Heart left ventricle (tissue), 16 donors: ENCODE data around the gene STK33. TPM values are rescaled to one million over a fixed set of nuclear protein-coding genes. Genes with fewer than 3 reads are reported as not detected.

Source experiments
- ATAC-seq, 4 donors: fragments of 200-7000 bp; cut with Tn5 transposase; one replicate each; pipeline ENCODE4 v1.9.1; 2020 to 2022; ENCODE audit warnings: moderate library complexity in 4 of 4, mild to moderate bottlenecking in 3 of 4, moderate number of reproducible peaks in 1 of 4
- DNase-seq, 5 donors: peaks; one replicate each; pipeline ENCODE4 v3.0.0-alpha.2; 2020
- H3K27ac ChIP-seq, 12 donors: fragments of 200-600 bp; sonication (generic) in 4 of 12; one replicate each; pipeline versions ENCODE4 v1.5.0 to v1.8.0; 2016 to 2022; ENCODE audit warnings: mild to moderate bottlenecking in 2 of 12
- H3K27me3 ChIP-seq, 9 donors: fragments of 200-600 bp; sonication (generic) in 2 of 9; one replicate each; pipeline versions ENCODE4 v1.5.1 to v1.8.0; 2016 to 2022; ENCODE audit warnings: mild to moderate bottlenecking in 3 of 9
- H3K36me3 ChIP-seq, 9 donors: fragments of 200-600 bp; sonication (generic) in 2 of 9; one replicate each; pipeline versions ENCODE4 v1.5.0 to v1.8.0; 2018 to 2022; ENCODE audit warnings: mild to moderate bottlenecking in 2 of 9
- H3K4me1 ChIP-seq, 12 donors: fragments of 200-600 bp; sonication (generic) in 4 of 12; one replicate each; pipeline versions ENCODE4 v1.5.0 to v1.8.0; 2016 to 2022; ENCODE audit warnings: mild to moderate bottlenecking in 3 of 12
- H3K4me3 ChIP-seq, 12 donors: fragments of 200-600 bp; sonication (generic) in 4 of 12; one replicate each; pipeline versions ENCODE4 v1.5.0 to v1.8.0; 2017 to 2022; ENCODE audit warnings: mild to moderate bottlenecking in 9 of 12, moderate library complexity in 4 of 12
- H3K9me3 ChIP-seq, 12 donors: fragments of 200-600 bp; sonication (generic) in 4 of 12; one replicate each; pipeline versions ENCODE4 v1.5.0 to v1.8.0; 2016 to 2022; ENCODE audit warnings: mild to moderate bottlenecking in 1 of 12
- CTCF ChIP-seq, 12 donors: fragments of 200-600 bp; sonication (generic) in 4 of 12; IDR thresholded peaks; one replicate each; pipeline versions ENCODE4 v1.5.0 to v1.8.0; 2018 to 2022; ENCODE audit warnings: antibody characterized with exemption in 12 of 12, mild to moderate bottlenecking in 5 of 12
- POLR2A ChIP-seq, 2 donors: fragments of 450-650 bp; IDR thresholded peaks; one replicate each; pipeline ENCODE4 v1.6.1; 2017; ENCODE audit warnings: antibody characterized with exemption in 2 of 2, mild to moderate bottlenecking in 2 of 2, moderate library complexity in 2 of 2
- WGBS, 4 donors: extraction: QIAGEN DNeasy Blood & Tissue Kit in 2 of 4; methylation state at CpG; one replicate each; pipeline versions ENCODE4 v1.1.5 to v1.1.7; 2013 to 2018; 5-methylcytosine and 5-hydroxymethylcytosine counted together
- intact Hi-C, 10 donors: fragments of 100-400 bp; cut with DNase I; formaldehyde crosslinking; loops; one replicate each; pipeline versions ENCODE4 v1.11.1 to v1.14.2; 2022
- polyA plus RNA-seq, 2 donors: library from polyadenylated mRNA; stranded (reverse); fragments of 200-250 nt; gene quantifications; one replicate each; pipeline ENCODE4 v1.2.3, GENCODE V29; 2013
- total RNA-seq, 9 donors: library from RNA; depleted of rRNA in 2 of 9; stranded (reverse); fragments of >200 nt in 2 of 9; fragmentation: NEBNext Ultra II Directional in 3 of 9; extraction: Animal tissue kit (Norgen Biotek cat#: 25700) in 3 of 9; gene quantifications; one replicate each; pipeline versions ENCODE4 v1.1.0 to v1.2.4, GENCODE V29; 2016 to 2023
- donor health status: ischemic (EF 13 %, LVEDD 7.1; RV severe dilation, severe dysfunction).
- donor health status: healthy with polysubstance abuse.
- donor health status: DM: no; HTN: yes; CAD: no.
- donor health status: DM: no; HTN: no; CAD: no.
- donor health status: ischemic (EF 25% LVEDD 6.9; RV normal size, moderate dysfunction).
- donor health status: ischemic (EF 25% LVEDD 5.7; RV mildly dilated, moderate dysfunction).
- donor health status: healthy.
- donor health status: DM: yes; HTN: yes; CAD: no.
- donor health status: ischemic (EF 35%, LVEDD 5.7; RV mildly dilated, moderate dysfunction).
- donor health status: nonischemic (EF 11% LVEDD 7.7; RV severe dilation, severe dysfunction).
- donor health status: DM: yes; HTN: yes; CAD: no.
- donor health status: PGD.
- donor health status: ischemic (EF 29% LVEDD 5.4; RV normal size, mild dysfunction).
- donor health status: nonischemic (EF 23%, LVEDD 6.1; RV moderate dilation, normal function).

STK33 gene
- total and polyA plus RNA-seq, 11 donors = 9.9 to 41.5 (median 25.3) TPM

- Histone ChIP-seq H3K4me3 (no peak overlapping the region), H3K36me3 (no peaks in the 10 kb centered on the region), H3K4me1 (peaks cover 0 to 6% (median 0%) of the 10 kb centered on the region in 12 donors), H3K27me3 (no peaks in the 10 kb centered on the region), H3K27ac (no peak overlapping the region), H3K9me3 (no peaks in the 10 kb centered on the region)
- DNase-seq (no peak), ATAC-seq (no peak)
- TF ChIP-seq CTCF (IDR thresholded peaks at IDR 0.05) (no peak), POLR2A (IDR thresholded peaks at IDR 0.05) (no peak)
- 65 to 74% (median 71%) methylated on average over 11 of the region's 11 CpGs for WGBS, 4 donors
- intact Hi-C loops = no loop called here
Observed at GRCh38 chr11:8365216-8365941, 228.6 kb downstream of the STK33 start.

- H3K36me3 ChIP-seq = no peaks in the 10 kb centered on the region
- TF ChIP-seq CTCF (IDR thresholded peaks at IDR 0.05) (no peak), POLR2A (IDR thresholded peaks at IDR 0.05) (no peak)
- no peak for DNase-seq
- WGBS, 4 donors = 67 to 80% (median 77%) methylated on average over 15 of the region's 15 CpGs
- H3K27me3 ChIP-seq = no peaks in the 10 kb centered on the region
- no peak overlapping the region for H3K4me3 ChIP-seq
- peak overlapping the region in 1 of 12 donors; percentile 2 for H3K27ac ChIP-seq
- H3K4me1 ChIP-seq = peaks cover 0 to 6% (median 0%) of the 10 kb centered on the region in 12 donors
- ATAC-seq = no peak
- H3K9me3 ChIP-seq = no peaks in the 10 kb centered on the region
- intact Hi-C loops = no loop called here
Observed at GRCh38 chr11:8363921-8364320, 230.1 kb downstream of the STK33 start.

- intact Hi-C loops = no loop called here
- Histone ChIP-seq H3K36me3 (no peaks in the 10 kb centered on the region), H3K4me3 (no peak overlapping the region), H3K27me3 (no peaks in the 10 kb centered on the region), H3K4me1 (peaks cover 0 to 6% (median 0%) of the 10 kb centered on the region in 12 donors), H3K9me3 (no peaks in the 10 kb centered on the region), H3K27ac (no peak overlapping the region)
- 67 to 83% (median 79%) methylated on average over 8 of the region's 8 CpGs for WGBS, 4 donors
- no peak for TF ChIP-seq CTCF (IDR thresholded peaks at IDR 0.05)
- TF ChIP-seq POLR2A (IDR thresholded peaks at IDR 0.05) = no peak
- DNase-seq (no peak), ATAC-seq (no peak)
Observed at GRCh38 chr11:8362899-8363298, 231.1 kb downstream of the STK33 start.

GRCh38 chr11:8362491-8362890 is 231.5 kb downstream of the STK33 start:
- ATAC-seq = no peak
- H3K36me3 ChIP-seq = no peaks in the 10 kb centered on the region
- peaks cover 0 to 6% (median 0%) of the 10 kb centered on the region in 12 donors for H3K4me1 ChIP-seq
- no peak for TF ChIP-seq POLR2A (IDR thresholded peaks at IDR 0.05)
- no peak for TF ChIP-seq CTCF (IDR thresholded peaks at IDR 0.05)
- 62 to 78% (median 73%) methylated on average over 4 of the region's 4 CpGs for WGBS, 4 donors
- no peaks in the 10 kb centered on the region for H3K9me3 ChIP-seq
- no peaks in the 10 kb centered on the region for H3K27me3 ChIP-seq
- intact Hi-C loops = no loop called here
- H3K27ac ChIP-seq = no peak overlapping the region
- DNase-seq = no peak
- no peak overlapping the region for H3K4me3 ChIP-seq
